Esophagus muscularis mucosa (tissue), 4 donors: ENCODE measurements around the gene BANF1. TPM values are rescaled to one million over a fixed set of nuclear protein-coding genes. Genes with fewer than 3 reads are reported as not detected.

Experiments
- DNase-seq: peaks from one replicate; pipeline ENCODE4 v3.0.0-alpha.2; 2017; ENCODE audit errors: extremely low spot score
- H3K27ac ChIP-seq, 4 donors: fragments of 200-600 bp; sonication (generic); replicated peaks in 1 of 4; 1 replicate in 3 of 4; 2 replicates in 1 of 4; pipeline ENCODE4 v1.5.1; 2016 to 2019; ENCODE audit warnings: mild to moderate bottlenecking in 1 of 4
- H3K27me3 ChIP-seq, 4 donors: fragments of 200-600 bp; sonication (generic); one replicate each; pipeline versions ENCODE4 v1.5.1 to v1.6.0; 2016 to 2019
- H3K36me3 ChIP-seq, 4 donors: fragments of 200-600 bp; sonication (generic); one replicate each; pipeline ENCODE4 v1.5.1; 2016 to 2019
- H3K4me1 ChIP-seq, 4 donors: fragments of 200-600 bp; sonication (generic); one replicate each; pipeline ENCODE4 v1.5.1; 2016 to 2019
- H3K4me3 ChIP-seq, 4 donors: fragments of 200-600 bp; sonication (generic); 1 replicate in 2 of 4; 2 replicates in 2 of 4; pipeline ENCODE4 v1.5.1; 2016 to 2019; ENCODE audit warnings: mild to moderate bottlenecking in 4 of 4, moderate library complexity in 1 of 4
- H3K9me3 ChIP-seq, 4 donors: fragments of 200-600 bp; sonication (generic); 1 replicate in 3 of 4; 2 replicates in 1 of 4; pipeline ENCODE4 v1.5.1; 2016 to 2019
- CTCF ChIP-seq, 3 experiments: fragments of 200-600 bp in 2 of 3; fragments of 450-650 bp in 1 of 3; sonication (generic) in 2 of 3; IDR thresholded peaks; one replicate each; pipeline ENCODE4 v1.5.1; 2017 to 2019; ENCODE audit warnings: antibody characterized with exemption in 3 of 3, mild to moderate bottlenecking in 2 of 3, moderate library complexity in 1 of 3
- EP300 ChIP-seq: sonication (generic); formaldehyde crosslinking; IDR thresholded peaks from one replicate; pipeline ENCODE4 v1.6.1; 2017; ENCODE audit warnings: antibody characterized with exemption
- POLR2A ChIP-seq: fragments of 450-650 bp; IDR thresholded peaks from one replicate; pipeline ENCODE4 v1.6.1; 2017; ENCODE audit warnings: antibody characterized with exemption, moderate library complexity, mild to moderate bottlenecking, low read depth
- POLR2AphosphoS5 ChIP-seq, 2 donors: sonication (generic); formaldehyde crosslinking; IDR thresholded peaks; one replicate each; pipeline ENCODE4 v1.6.1; 2017; ENCODE audit warnings: antibody characterized with exemption in 2 of 2
- WGBS: methylation state at CpG from one replicate; pipeline ENCODE4 v1.1.5; 2018; 5-methylcytosine and 5-hydroxymethylcytosine counted together
- intact Hi-C: fragments of 100-400 bp; cut with DNase I; formaldehyde crosslinking; loops from one replicate; pipeline ENCODE4 v1.15.1; 2023
- total RNA-seq, 4 donors: library from RNA; depleted of rRNA; stranded (reverse); fragments of >200 nt; gene quantifications; one replicate each; pipeline versions ENCODE4 v1.1.0 to v1.2.1, GENCODE V29; 2016

The BANF1 gene
- total RNA-seq, 4 donors from 2014 or later, result 46.9 to 72.5 (median 57.9) TPM

DNA sequence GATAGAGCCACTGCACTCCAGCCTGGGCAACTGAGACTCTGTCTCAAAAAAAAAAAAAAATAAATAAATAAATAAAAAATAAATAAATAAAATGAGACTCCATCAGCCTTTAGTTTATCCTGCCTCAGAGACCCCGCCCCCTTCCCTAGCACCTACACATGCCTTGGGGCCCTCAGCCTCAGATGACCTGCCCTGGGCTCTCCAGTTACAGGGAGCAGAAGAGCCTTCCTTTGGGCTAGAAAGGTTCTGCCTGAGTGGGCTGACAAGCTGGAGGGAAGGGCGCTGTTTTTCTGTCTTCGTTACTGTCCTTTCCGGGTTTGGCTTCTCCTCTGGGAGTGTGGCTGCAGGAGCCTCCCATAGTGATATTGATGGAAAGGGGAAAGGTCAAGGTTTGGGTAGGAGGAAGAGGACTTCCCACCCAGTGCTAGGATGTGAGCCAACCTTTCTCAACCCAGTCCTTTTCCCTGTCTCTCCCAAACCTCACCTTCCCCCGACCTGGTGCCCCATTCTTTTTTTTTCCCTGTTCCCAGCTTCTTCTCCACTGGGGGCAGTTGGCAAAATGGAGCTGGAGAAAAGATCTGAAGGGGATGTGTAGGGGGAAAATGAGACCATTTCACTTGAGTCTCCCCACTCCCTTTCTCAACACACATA lies 48.4 kb downstream of the BANF1 start:
- peak overlapping the region; percentile 87 to 92 (median 90) for H3K27ac ChIP-seq
- no peak overlapping the region for H3K4me3 ChIP-seq
- DNase-seq, result no peak
- intact Hi-C loops, result no loop called here
- H3K9me3 ChIP-seq, result no peaks in the 10 kb centered on the region
- peaks cover 15 to 23% (median 19%) of the 10 kb centered on the region in 4 donors for H3K36me3 ChIP-seq
- 84% methylated on average over 5 of the region's 5 CpGs for WGBS
- H3K4me1 ChIP-seq, result peaks cover 31 to 70% (median 60%) of the 10 kb centered on the region in 4 donors
- H3K27me3 ChIP-seq, result peaks cover 0 to 18% (median 3%) of the 10 kb centered on the region in 4 donors
- TF ChIP-seq CTCF (IDR thresholded peaks at IDR 0.05), result no peak
- TF ChIP-seq EP300, result no peak
- no peak for TF ChIP-seq POLR2AphosphoS5 (IDR thresholded peaks at IDR 0.05)
- TF ChIP-seq POLR2A, result no peak

DNA sequence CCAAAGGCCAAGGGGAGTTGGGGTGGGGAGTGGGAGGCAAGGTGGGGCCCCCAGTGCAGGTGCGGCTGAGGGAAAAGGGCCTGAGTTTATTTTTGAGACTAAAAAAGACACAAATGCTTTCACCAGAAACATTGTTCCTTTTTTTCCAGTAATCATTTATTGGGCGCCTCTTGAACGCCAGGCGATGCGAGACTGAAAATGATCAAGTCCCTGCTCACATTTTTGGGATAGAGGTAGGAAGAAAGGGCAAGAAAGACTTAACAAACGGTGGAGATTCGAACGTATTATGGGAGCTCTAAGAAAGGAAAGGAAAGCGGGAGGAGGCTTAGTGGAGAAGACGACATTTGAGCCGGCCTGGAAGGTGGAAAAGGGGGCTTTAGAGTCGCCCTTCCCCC lies 49.1 kb downstream of the BANF1 start:
- Histone ChIP-seq H3K4me1 (peaks cover 31 to 68% (median 59%) of the 10 kb centered on the region in 4 donors), H3K9me3 (no peaks in the 10 kb centered on the region), H3K27ac (peak overlapping the region; percentile 87 to 92 (median 90)), H3K4me3 (peak overlapping the region; percentile 77 to 94 (median 88)), H3K27me3 (peaks cover 0 to 18% (median 3%) of the 10 kb centered on the region in 4 donors), H3K36me3 (peaks cover 20 to 30% (median 25%) of the 10 kb centered on the region in 4 donors)
- no peak for DNase-seq
- 26% methylated on average over 12 of the region's 12 CpGs for WGBS
- intact Hi-C loops, result no loop called here
- no peak for TF ChIP-seq POLR2AphosphoS5 (IDR thresholded peaks at IDR 0.05)
- TF ChIP-seq POLR2A, result no peak
- TF ChIP-seq EP300, result no peak
- TF ChIP-seq CTCF (IDR thresholded peaks at IDR 0.05), result no peak

- intact Hi-C loops, result no loop called here
- Histone ChIP-seq H3K4me3 (peak within 1 kb of the TSS; percentile 77 to 94 (median 88)), H3K27ac (peak within 1 kb of the TSS; percentile 87 to 92 (median 90)), H3K36me3 (peaks cover 27 to 36% (median 31%) of the 10 kb centered on the region in 4 donors), H3K9me3 (no peaks in the 10 kb centered on the region), H3K27me3 (peaks cover 0 to 18% (median 3%) of the 10 kb centered on the region in 4 donors), H3K4me1 (peaks cover 31 to 62% (median 54%) of the 10 kb centered on the region in 4 donors)
- peak; percentile 98 for DNase-seq
- TF ChIP-seq POLR2AphosphoS5 (IDR thresholded peaks at IDR 0.05) (peak; percentile 89 to 96), CTCF (IDR thresholded peaks at IDR 0.05) (peak in 2 of 3 experiments; percentile 8 to 20), EP300 (no peak), POLR2A (no peak)
- 1% methylated on average over 54 of the region's 84 CpGs for WGBS
Measured at GRCh38 chr11:66051766-66052663, 49.7 kb downstream of the BANF1 start, which contains the start of gene SF3B2. Gene SF3B2 (plus strand): TSS chr11:66052364. CDS start chr11:66052385, 21 bp downstream.

GRCh38 chr11:66052664-66052982 lies 50.3 kb downstream of the BANF1 start:
- H3K27ac ChIP-seq, result peak overlapping the region; percentile 87 to 92 (median 90)
- 2% methylated on average over 17 of the region's 17 CpGs for WGBS
- no peak for DNase-seq
- intact Hi-C loops, result no loop called here
- peaks cover 31 to 56% (median 48%) of the 10 kb centered on the region in 4 donors for H3K4me1 ChIP-seq
- no peak for TF ChIP-seq EP300
- no peak for TF ChIP-seq POLR2A
- no peak for TF ChIP-seq CTCF (IDR thresholded peaks at IDR 0.05)
- no peak for TF ChIP-seq POLR2AphosphoS5 (IDR thresholded peaks at IDR 0.05)
- no peaks in the 10 kb centered on the region for H3K9me3 ChIP-seq
- peak overlapping the region; percentile 77 to 94 (median 88) for H3K4me3 ChIP-seq
- H3K27me3 ChIP-seq, result peaks cover 0 to 18% (median 3%) of the 10 kb centered on the region in 4 donors
- H3K36me3 ChIP-seq, result peaks cover 33 to 43% (median 37%) of the 10 kb centered on the region in 4 donors

Other genes with a start within 250 kb of the BANF1 start
- 10 to 100 TPM; 15.0 to 28.0 (median 24.2) TPM for gene AP5B1, start 221.5 kb upstream of the BANF1 start, total RNA-seq
- gene OVOL1, start 215.4 kb upstream of the BANF1 start, total RNA-seq, result not detected
- under 1 TPM; 0.33 to 0.78 (median 0.41) TPM for gene SNX32, start 168.5 kb upstream of the BANF1 start, total RNA-seq
- 100 to 1,000 TPM; 610 to 793 (median 738) TPM for gene CFL1, start 144.3 kb upstream of the BANF1 start, total RNA-seq
- 10 to 100 TPM; 42.2 to 74.2 (median 58.3) TPM for gene MUS81, start 142.1 kb upstream of the BANF1 start, total RNA-seq
- 100 to 1,000 TPM in 1 of 4 donors, 10 to 100 TPM in 3; 71.8 to 111 (median 82.2) TPM for gene EFEMP2, start 129.7 kb upstream of the BANF1 start, total RNA-seq
- 1 to 10 TPM in 3 of 4 donors, under 1 TPM in 1; 0.83 to 2.7 (median 1.5) TPM for gene CTSW, start 122.7 kb upstream of the BANF1 start, total RNA-seq
- gene FIBP, start 114.0 kb upstream of the BANF1 start, total RNA-seq, result 10 to 100 TPM; 33.2 to 74.3 (median 48.6) TPM
- 10 to 100 TPM; 63.5 to 99.5 (median 84.6) TPM for gene CCDC85B, start 111.8 kb upstream of the BANF1 start, total RNA-seq
- gene FOSL1, start 102.1 kb upstream of the BANF1 start, total RNA-seq, result 10 to 100 TPM in 1 of 4 donors, 1 to 10 TPM in 2, not detected in 1; 3.2 to 47.2 (median 8.7) TPM
- 10 to 100 TPM; 18.2 to 56.0 (median 28.0) TPM for gene C11orf68, start 83.4 kb upstream of the BANF1 start, total RNA-seq
- 100 to 1,000 TPM in 2 of 4 donors, 10 to 100 TPM in 2; 78.4 to 122 (median 101) TPM for gene DRAP1, start 83.1 kb upstream of the BANF1 start, total RNA-seq
- not detected for gene TSGA10IP, start 57.0 kb upstream of the BANF1 start, total RNA-seq
- gene SART1, start 40.8 kb upstream of the BANF1 start, total RNA-seq, result 10 to 100 TPM; 47.8 to 65.0 (median 58.7) TPM
- 10 to 100 TPM; 25.3 to 34.9 (median 28.2) TPM for gene EIF1AD, start 346 bp upstream of the BANF1 start, total RNA-seq
- gene CST6, start 9.5 kb downstream of the BANF1 start, total RNA-seq, result not detected
- under 1 TPM in 1 of 4 donors, not detected in 3; 0.52 TPM for gene CATSPER1, start 24.0 kb downstream of the BANF1 start, total RNA-seq
- gene GAL3ST3, start 46.7 kb downstream of the BANF1 start, total RNA-seq, result 1 to 10 TPM in 3 of 4 donors, under 1 TPM in 1; 0.83 to 7.4 (median 3.3) TPM
- 100 to 1,000 TPM; 117 to 160 (median 137) TPM for gene SF3B2, start 49.9 kb downstream of the BANF1 start, total RNA-seq
- gene PACS1, start 67.8 kb downstream of the BANF1 start, total RNA-seq, result 10 to 100 TPM; 37.1 to 97.8 (median 54.3) TPM